Measurements from ENCODE around the gene ERBB4.
A peak's percentile ranks its signal among the peaks of the same experiment; 100 is the strongest.
"Not testable (repeated sequence)": the region's sequence is repeated elsewhere in the genome, so short reads cannot be mapped to it uniquely, and the experiment has no call there.

ERBB4 gene

GRCh38 chr2:212288308-212288707, 250.3 kb downstream of the ERBB4 start:
- no peak for DNase-seq

GRCh38 chr2:212284166-212284565, 254.4 kb downstream of the ERBB4 start:
- DNase-seq: no peak

- DNase-seq: no peak
Measured at GRCh38 chr2:212282671-212283261, 255.8 kb downstream of the ERBB4 start.

GRCh38 chr2:212276813-212277212, 261.8 kb downstream of the ERBB4 start:
- DNase-seq: no peak

GRCh38 chr2:212274215-212274614, 264.4 kb downstream of the ERBB4 start:
- DNase-seq: no peak

- no peak for DNase-seq
Measured at GRCh38 chr2:212271583-212271982, 267.0 kb downstream of the ERBB4 start.

- DNase-seq: no peak
Measured at GRCh38 chr2:212269005-212269404, 269.6 kb downstream of the ERBB4 start.

- DNase-seq: no peak
Measured at GRCh38 chr2:212266297-212266696, 272.3 kb downstream of the ERBB4 start.

- DNase-seq: no peak
Measured at GRCh38 chr2:212265777-212266176, 272.8 kb downstream of the ERBB4 start.

GRCh38 chr2:212264187-212264586, 274.4 kb downstream of the ERBB4 start:
- DNase-seq: no peak

- DNase-seq: no peak
Measured at GRCh38 chr2:212259226-212259625, 279.4 kb downstream of the ERBB4 start.

GRCh38 chr2:212254339-212254738, 284.3 kb downstream of the ERBB4 start:
- DNase-seq: no peak

- DNase-seq: peak; percentile 16
Measured at GRCh38 chr2:212249451-212249850, 289.2 kb downstream of the ERBB4 start.

- DNase-seq: no peak
Measured at GRCh38 chr2:212245880-212246279, 292.7 kb downstream of the ERBB4 start.

- DNase-seq: no peak
Measured at GRCh38 chr2:212242724-212243123, 295.9 kb downstream of the ERBB4 start.

- not testable (repeated sequence) for DNase-seq
Measured at GRCh38 chr2:212238152-212238551, 300.4 kb downstream of the ERBB4 start.

GRCh38 chr2:212237350-212238095, 301.1 kb downstream of the ERBB4 start:
- DNase-seq: no peak

GRCh38 chr2:212228743-212229171, 309.8 kb downstream of the ERBB4 start:
- DNase-seq: peak; percentile 36

GRCh38 chr2:212227755-212228154, 310.8 kb downstream of the ERBB4 start:
- DNase-seq: peak; percentile 87

- DNase-seq: no peak
Measured at GRCh38 chr2:212226114-212226513, 312.5 kb downstream of the ERBB4 start.

GRCh38 chr2:212223696-212224095, 314.9 kb downstream of the ERBB4 start:
- DNase-seq: no peak

- no peak for DNase-seq
Measured at GRCh38 chr2:212213191-212213590, 325.4 kb downstream of the ERBB4 start.

GRCh38 chr2:212208467-212208866, 330.1 kb downstream of the ERBB4 start:
- no peak for DNase-seq

- no peak for DNase-seq
Measured at GRCh38 chr2:212197776-212198175, 340.8 kb downstream of the ERBB4 start.

GRCh38 chr2:212195626-212196025, 343.0 kb downstream of the ERBB4 start:
- no peak for DNase-seq
